GM19043 (cell line): ENCODE results near the gene NACC2.

Experiments used
- ATAC-seq: cut with Tn5 transposase; IDR thresholded peaks from one replicate; pipeline ENCODE4 v1.9.1; 2021; ENCODE audit warnings: low read depth; ENCODE audit not compliant: unreplicated experiment

Gene NACC2

GRCh38 chr9:136059321-136059791, 35.7 kb downstream of the NACC2 start:
- no peak for ATAC-seq

GRCh38 chr9:136058801-136059302, 36.2 kb downstream of the NACC2 start:
- no peak for ATAC-seq

DNA sequence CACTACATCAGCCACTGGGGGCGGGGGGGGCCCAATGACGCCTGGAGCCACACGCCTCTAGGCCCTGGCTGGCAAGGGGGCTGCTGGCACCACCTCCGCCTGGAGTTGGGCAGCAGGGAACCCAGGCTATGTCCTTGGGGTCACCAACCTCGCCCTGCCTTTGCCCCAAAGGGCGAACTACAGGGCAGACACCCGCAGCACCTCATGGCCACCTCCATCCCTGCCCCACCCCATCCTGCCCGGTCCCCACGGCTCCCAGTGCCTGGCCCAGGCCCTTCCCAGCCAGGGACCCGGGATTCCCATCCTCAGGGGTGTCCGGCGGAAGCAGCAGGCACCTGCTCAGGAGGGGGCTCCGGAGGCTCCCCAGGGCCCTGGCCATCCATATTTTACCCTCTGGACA, 37.0 kb downstream of the NACC2 start:
- ATAC-seq, result no peak

DNA sequence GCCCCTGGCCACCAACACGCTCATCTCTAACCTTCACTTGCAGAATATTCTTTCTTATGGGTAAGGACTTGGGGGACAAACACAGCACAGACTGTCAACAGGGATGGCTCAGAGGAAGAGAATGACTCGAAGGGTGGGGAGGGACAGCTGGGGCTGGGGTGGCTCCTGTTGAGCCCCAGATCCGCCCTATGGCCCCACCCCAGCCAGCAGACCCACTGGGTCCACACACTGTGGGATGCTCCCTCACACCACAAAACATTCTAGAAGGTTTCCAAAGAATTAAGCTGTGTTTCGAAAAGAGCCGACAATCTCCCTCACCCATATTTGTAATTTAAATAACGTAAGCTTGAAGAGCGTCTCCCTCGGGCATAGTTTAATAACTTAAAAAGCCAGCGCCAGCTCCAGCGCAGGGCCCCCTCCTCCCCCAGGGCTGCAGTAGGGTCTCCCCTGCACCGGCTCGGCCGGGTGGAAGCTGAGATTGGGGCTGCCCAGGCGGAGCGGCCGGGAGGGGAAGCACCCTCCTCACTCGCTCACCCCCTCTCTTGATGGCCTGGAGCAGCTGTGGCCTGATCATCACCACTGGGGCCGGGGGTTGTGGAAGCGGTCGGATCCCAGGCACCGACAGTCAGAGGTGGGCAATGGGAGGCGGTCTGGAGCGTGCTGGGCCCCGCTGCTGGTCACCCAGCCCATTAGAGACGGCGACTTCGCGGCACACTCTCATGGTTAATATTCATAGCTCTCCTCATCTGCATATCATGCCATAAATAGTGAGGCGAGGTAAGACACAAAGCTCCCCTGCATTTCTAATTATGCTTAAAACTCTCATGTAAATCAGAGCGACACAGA, 37.6 kb downstream of the NACC2 start:
- ATAC-seq, result no peak

GRCh38 chr9:136056546-136057235, 38.4 kb downstream of the NACC2 start:
- ATAC-seq, result no peak

DNA sequence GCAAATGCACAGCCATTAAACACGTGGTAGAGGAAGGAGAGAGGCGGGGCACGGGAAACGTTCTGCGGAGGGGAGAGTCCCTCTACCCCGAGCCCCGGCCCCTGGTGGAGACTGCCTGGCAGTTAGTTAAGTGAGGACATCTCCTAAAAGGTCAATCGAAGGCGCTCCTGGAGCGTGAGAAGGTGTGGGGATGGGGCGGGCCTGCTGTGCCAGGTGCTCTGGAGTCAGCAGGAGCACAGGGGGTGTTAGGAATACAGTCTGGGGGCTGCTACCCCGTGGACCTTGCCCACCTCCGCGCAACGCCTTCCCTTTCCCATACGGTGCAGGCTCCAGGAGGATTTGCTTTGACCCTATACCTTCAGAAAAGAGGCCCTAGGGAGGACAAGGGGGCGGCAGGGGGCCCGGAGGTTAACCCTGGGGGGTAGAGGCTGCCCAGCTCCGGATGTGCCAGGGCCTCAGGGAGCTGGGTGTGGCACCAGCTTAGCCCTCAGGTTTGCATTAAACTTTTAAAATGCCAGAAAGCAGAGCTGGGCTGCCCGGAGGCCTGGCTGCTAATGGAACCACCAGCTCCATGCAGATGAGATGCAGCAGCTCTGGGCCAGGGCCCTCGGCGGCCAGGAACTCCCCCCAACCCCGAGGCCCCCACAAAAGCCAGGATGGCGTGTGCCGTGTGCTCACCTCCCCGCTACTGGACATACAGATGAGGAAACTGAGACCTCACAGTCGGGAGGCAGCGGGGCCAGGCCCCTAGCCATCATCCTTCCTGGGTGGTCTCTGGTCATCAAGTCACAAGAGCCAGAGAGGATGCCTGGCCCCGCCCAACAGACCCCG, 39.2 kb downstream of the NACC2 start:
- ATAC-seq, result no peak

GRCh38 chr9:136054798-136055714, 40.0 kb downstream of the NACC2 start:
- no peak for ATAC-seq

GRCh38 chr9:136054146-136054545, 40.9 kb downstream of the NACC2 start:
- ATAC-seq, result no peak

GRCh38 chr9:136053757-136054142, 41.3 kb downstream of the NACC2 start:
- ATAC-seq, result no peak

DNA sequence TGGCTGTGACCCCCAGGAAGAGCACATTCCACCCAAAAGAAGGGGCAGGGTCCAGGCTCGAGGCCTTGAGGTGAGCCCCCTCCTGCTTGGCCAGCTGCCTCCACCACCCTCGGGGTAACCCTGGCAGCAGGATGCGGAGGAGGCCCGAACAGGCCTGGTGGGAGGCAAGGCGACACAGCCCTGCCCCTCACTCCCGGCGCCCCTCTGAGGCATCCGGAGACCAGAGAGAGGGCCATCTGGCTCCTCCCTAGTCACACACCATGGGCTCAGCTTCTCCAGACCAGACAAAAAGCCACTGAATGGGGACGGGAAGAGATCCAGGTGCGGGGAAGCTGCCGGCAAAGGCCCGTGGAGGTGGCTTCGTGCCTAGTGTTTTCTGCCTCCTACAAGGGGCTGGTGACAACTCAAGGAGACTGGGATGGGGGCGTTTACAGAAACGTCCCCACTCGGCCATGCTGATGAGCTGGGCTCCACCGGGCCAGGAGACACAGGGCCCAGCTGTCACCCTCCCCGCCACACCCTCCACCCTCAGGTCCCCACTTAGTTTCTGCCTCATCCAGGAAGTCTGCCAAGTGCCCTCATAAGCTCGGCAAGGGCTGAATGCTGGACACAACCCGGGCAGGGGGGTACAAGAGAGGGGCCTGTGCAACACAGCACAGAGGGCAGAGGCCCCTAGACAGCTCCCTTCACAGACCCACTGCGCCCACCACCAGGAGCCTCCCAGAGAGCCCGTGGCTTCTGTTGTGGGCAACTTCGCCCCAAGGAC, 41.9 kb downstream of the NACC2 start:
- ATAC-seq, result no peak

DNA sequence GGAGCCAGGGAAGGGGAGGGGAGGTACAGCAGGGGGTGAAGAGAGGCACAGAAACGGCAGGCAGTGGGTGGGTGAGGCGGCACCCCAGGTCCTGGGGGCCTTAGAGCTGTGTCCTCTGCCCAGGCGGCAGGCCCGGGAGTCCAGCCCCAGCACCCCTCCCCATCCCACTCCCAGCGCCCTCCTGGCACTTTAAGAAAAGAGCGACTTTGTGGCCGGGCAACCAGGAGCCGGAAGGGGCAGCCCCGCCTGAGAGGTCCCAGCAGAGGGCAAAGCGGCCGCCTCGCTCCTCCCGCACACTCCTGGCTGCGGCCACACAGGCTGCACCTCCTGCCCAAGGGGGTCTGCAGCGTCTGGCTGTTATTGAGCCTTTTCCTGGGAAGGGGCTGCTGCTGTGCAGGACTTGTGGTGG, 42.6 kb downstream of the NACC2 start:
- no peak for ATAC-seq

DNA sequence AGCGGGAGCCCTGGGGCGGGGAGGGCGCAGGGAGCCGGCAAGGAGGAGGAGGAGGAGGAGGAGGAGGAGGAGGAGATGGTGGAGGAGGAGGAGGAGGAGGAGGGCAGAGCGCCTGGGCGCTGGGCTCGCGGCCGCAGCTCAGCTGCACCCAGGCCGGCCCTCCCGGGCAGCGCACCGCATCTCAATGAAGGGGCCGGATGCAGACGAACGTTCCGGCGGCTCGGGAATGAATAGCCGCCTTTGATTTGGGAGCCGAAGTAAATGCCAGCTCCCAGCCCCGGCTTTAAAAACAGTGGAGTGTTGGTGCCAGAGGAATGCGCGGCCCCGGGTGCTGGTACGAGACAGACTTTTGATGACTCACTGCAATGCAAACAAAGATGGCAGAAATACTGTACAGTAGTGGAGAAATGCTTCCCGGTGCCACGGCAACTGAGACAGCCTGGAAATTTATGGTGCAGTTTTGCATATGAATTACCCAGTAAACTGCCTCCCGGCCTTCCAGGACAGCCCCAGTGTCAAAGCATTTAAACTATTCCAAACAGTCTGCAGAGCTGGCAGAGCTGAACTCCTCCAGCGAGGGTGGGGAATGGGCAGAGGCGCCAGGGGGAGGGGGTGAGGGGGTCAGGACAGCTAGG, 43.1 kb downstream of the NACC2 start:
- no peak for ATAC-seq

- ATAC-seq, result no peak
These were observed 43.6 kb downstream of the NACC2 start for GRCh38 chr9:136051453-136051836.

- ATAC-seq, result no peak
These were observed 44.2 kb downstream of the NACC2 start for GRCh38 chr9:136050701-136051452.

- ATAC-seq, result no peak
These were observed 44.8 kb downstream of the NACC2 start for GRCh38 chr9:136050266-136050700.

GRCh38 chr9:136049491-136050265, 45.4 kb downstream of the NACC2 start:
- no peak for ATAC-seq
